GM23338 (cell line): ENCODE data around the gene DNAH6. TPM values are rescaled to one million over a fixed set of nuclear protein-coding genes. Genes with fewer than 3 reads are reported as not detected.

Experiments used
- ATAC-seq: fragments of 200-7000 bp; cut with Tn5 transposase; 3 replicates; pipeline ENCODE4 v1.9.1; 2020
- DNase-seq: peaks from one replicate; pipeline ENCODE4 v3.0.0-alpha.2; 2015; ENCODE audit warnings: low spot score
- H2AFZ ChIP-seq: fragments of 200-600 bp; sonication (generic); 2 replicates; pipeline ENCODE4 v1.8.0; 2016; ENCODE audit warnings: antibody characterized with exemption, mild to moderate bottlenecking, moderate library complexity
- H3F3A ChIP-seq: fragments of 200-600 bp; sonication (generic); replicated peaks from 2 replicates; pipeline ENCODE4 v1.8.0; 2017; ENCODE audit warnings: antibody characterized with exemption, mixed run types, low read depth
- H3K27ac ChIP-seq: fragments of 200-600 bp; sonication (generic); 2 replicates; pipeline ENCODE4 v1.6.1; 2016; ENCODE audit warnings: low read depth
- H3K27me3 ChIP-seq: fragments of 200-600 bp; sonication (generic); 2 replicates; pipeline ENCODE4 v1.8.0; 2016; ENCODE audit warnings: mild to moderate bottlenecking, mixed run types, moderate library complexity; ENCODE audit not compliant: insufficient read depth
- H3K36me3 ChIP-seq: fragments of 200-600 bp; sonication (generic); 2 replicates; pipeline ENCODE4 v1.8.0; 2016; ENCODE audit warnings: mild to moderate bottlenecking; ENCODE audit not compliant: insufficient read depth
- H3K4me1 ChIP-seq: fragments of 200-600 bp; sonication (generic); 2 replicates; pipeline ENCODE4 v1.8.0; 2016; ENCODE audit warnings: mild to moderate bottlenecking, moderate library complexity; ENCODE audit not compliant: insufficient read depth
- H3K4me2 ChIP-seq: fragments of 200-600 bp; sonication (generic); 2 replicates; pipeline ENCODE4 v1.7.1; 2017; ENCODE audit warnings: mixed run types
- H3K4me3 ChIP-seq: fragments of 200-600 bp; sonication (generic); 2 replicates; pipeline ENCODE4 v1.6.1; 2016; ENCODE audit warnings: mixed run types
- H3K79me2 ChIP-seq: fragments of 200-600 bp; sonication (generic); replicated peaks from 2 replicates; pipeline ENCODE4 v1.8.0; 2017; ENCODE audit warnings: mild to moderate bottlenecking; ENCODE audit not compliant: insufficient read depth
- H3K9me2 ChIP-seq: fragments of 200-600 bp; sonication (generic); 2 replicates; pipeline ENCODE4 v1.8.0; 2017; ENCODE audit not compliant: insufficient read depth
- H4K20me1 ChIP-seq: fragments of 200-600 bp; sonication (generic); replicated peaks from 2 replicates; pipeline ENCODE4 v1.8.0; 2017; ENCODE audit warnings: mild to moderate bottlenecking; ENCODE audit not compliant: insufficient read depth
- H3K27ac Mint-ChIP-seq: 2 replicates; pipeline ENCODE4 v1.8.0; 2020; ENCODE audit warnings: inconsistent platforms, mild to moderate bottlenecking, moderate library complexity, mixed read lengths
- H3K27me3 Mint-ChIP-seq: 3 replicates; pipeline ENCODE4 v1.8.0; 2022; ENCODE audit warnings: low read depth, mild to moderate bottlenecking, moderate library complexity, mixed read lengths, inconsistent platforms; ENCODE audit not compliant: insufficient read depth, poor library complexity
- H3K36me3 Mint-ChIP-seq: 3 replicates; pipeline ENCODE4 v1.8.0; 2021; ENCODE audit warnings: low read depth, mild to moderate bottlenecking, inconsistent platforms, moderate library complexity, mixed read lengths
- H3K4me1 Mint-ChIP-seq: 3 replicates; pipeline ENCODE4 v1.8.0; 2020; ENCODE audit warnings: mild to moderate bottlenecking, inconsistent platforms, mixed read lengths
- H3K4me3 Mint-ChIP-seq: 3 replicates; pipeline ENCODE4 v1.8.0; 2021; ENCODE audit warnings: moderate library complexity, mild to moderate bottlenecking, inconsistent platforms, mixed read lengths
- H3K9me3 Mint-ChIP-seq: 3 replicates; pipeline ENCODE4 v1.8.0; 2020; ENCODE audit warnings: moderate library complexity, mild to moderate bottlenecking, inconsistent platforms, mixed read lengths
- CREB1 ChIP-seq: fragments of 250-450 bp; sonication (Bioruptor Pico); IDR thresholded peaks from 2 replicates; pipeline ENCODE4 v1.5.0; 2020; ENCODE audit warnings: low read depth, mild to moderate bottlenecking, moderate library complexity
- CTCF ChIP-seq, 2 experiments: fragments of 200-600 bp in 1 of 2; sonication (generic) in 1 of 2; conservative IDR thresholded peaks; 2 replicates each; pipeline versions ENCODE4 v1.5.1 to v1.6.1; 2016 to 2017; ENCODE audit warnings: antibody characterized with exemption in 2 of 2, low read depth in 2 of 2, mild to moderate bottlenecking in 2 of 2, moderate library complexity in 1 of 2
- EZH2phosphoT487 ChIP-seq: fragments of 200-600 bp; sonication (generic); IDR thresholded peaks from one replicate; pipeline ENCODE4 v1.8.1; 2018; ENCODE audit warnings: antibody characterized with exemption; ENCODE audit not compliant: unreplicated experiment
- JUNB ChIP-seq: IDR thresholded peaks from one replicate; pipeline ENCODE4 v1.6.1; 2016; ENCODE audit warnings: antibody characterized with exemption; ENCODE audit not compliant: unreplicated experiment
- NANOG ChIP-seq: IDR thresholded peaks from 2 replicates; pipeline ENCODE4 v1.6.1; 2016; ENCODE audit warnings: antibody characterized with exemption, borderline replicate concordance
- STAT1 ChIP-seq: IDR thresholded peaks from one replicate; pipeline ENCODE4 v1.6.1; 2016; ENCODE audit warnings: antibody characterized with exemption; ENCODE audit not compliant: unreplicated experiment
- ZNF331 ChIP-seq: fragments of 250-450 bp; sonication (Bioruptor Pico); IDR thresholded peaks from 2 replicates; pipeline ENCODE4 v1.5.0; 2020; ENCODE audit warnings: low read depth, mild to moderate bottlenecking, moderate library complexity
- ZNF462 ChIP-seq: fragments of 250-450 bp; sonication (Bioruptor Pico); IDR thresholded peaks from 2 replicates; pipeline ENCODE4 v1.5.0; 2020; ENCODE audit warnings: mild to moderate bottlenecking, moderate library complexity
- polyA plus RNA-seq: library from polyadenylated mRNA; unstranded; fragments of >200 nt; fragmentation: Nextera tagmentation; extraction: Ambion mirVana; gene quantifications from 2 replicates; pipeline ENCODE4 v1.2.1, GENCODE V29; 2016
- total RNA-seq: library from RNA; depleted of rRNA; stranded (reverse); fragments of >200 nt; shearing (Covaris generic); gene quantifications from 2 replicates; pipeline ENCODE4 v1.2.3, GENCODE V29; 2014

The DNAH6 gene
- total and polyA plus RNA-seq, 2 experiments from 2014 or later: 0.27 to 0.31 TPM

DNA sequence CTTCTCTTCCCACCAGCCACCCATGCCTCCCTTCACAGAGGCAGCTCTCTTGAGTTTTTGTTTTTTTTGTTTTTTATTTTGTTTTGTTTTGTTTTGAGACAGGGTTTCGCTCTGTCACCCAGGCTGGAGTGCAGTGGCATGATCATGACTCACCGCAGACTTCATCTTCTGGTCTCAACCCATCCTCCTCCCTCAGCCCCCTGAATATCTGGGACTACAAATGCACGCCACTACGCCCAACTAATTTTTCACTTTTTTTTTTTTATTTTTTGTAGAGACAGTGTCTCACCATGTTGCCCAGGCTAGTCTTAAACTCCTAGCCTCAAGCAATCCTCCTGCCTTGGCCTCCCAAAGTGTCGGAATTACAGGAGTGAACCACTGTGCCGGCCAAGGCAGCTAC lies 203.1 kb downstream of the DNAH6 start:
- Histone ChIP-seq H3K36me3 (no peaks in the 10 kb centered on the region), H3K4me1 (no peaks in the 10 kb centered on the region), H2AFZ (no peak overlapping the region), H4K20me1 (no peaks in the 10 kb centered on the region), H3K27ac (no peak overlapping the region), H3K4me3 (no peak overlapping the region), H3K9me2 (no peaks in the 10 kb centered on the region), H3K4me2 (no peak overlapping the region), H3K79me2 (no peaks in the 10 kb centered on the region), H3K27me3 (no peaks in the 10 kb centered on the region), H3F3A (no peaks in the 10 kb centered on the region)
- Mint-ChIP-seq H3K9me3 (no peaks in the 10 kb centered on the region), H3K4me3 (no peak overlapping the region), H3K4me1 (no peaks in the 10 kb centered on the region), H3K27me3 (no peaks in the 10 kb centered on the region), H3K36me3 (no peaks in the 10 kb centered on the region), H3K27ac (no peak overlapping the region)
- no peak for ATAC-seq
- no peak for DNase-seq
- TF ChIP-seq JUNB (no peak), CTCF (conservative IDR thresholded peaks at IDR 0.05; ENCODE audit: low read depth in 2 of 2) (no peak), ZNF331 (CRISPR knock-in tag) (no peak), STAT1 (no peak), ZNF462 (CRISPR knock-in tag) (no peak), CREB1 (CRISPR knock-in tag) (no peak), EZH2phosphoT487 (no peak), NANOG (no peak)
